Breast epithelium (tissue), 3 donors: ENCODE data around the gene TSN.

Experiments
- CTCF ChIP-seq, 3 donors: fragments of 450-650 bp; IDR thresholded peaks; one replicate each; pipeline ENCODE4 v1.5.1; 2016 to 2017; ENCODE audit warnings: antibody characterized with exemption in 3 of 3, mild to moderate bottlenecking in 3 of 3, moderate library complexity in 3 of 3
- POLR2A ChIP-seq: fragments of 450-650 bp; IDR thresholded peaks from one replicate; pipeline ENCODE4 v1.6.1; 2016; ENCODE audit warnings: antibody characterized with exemption, mild to moderate bottlenecking, moderate library complexity
- POLR2AphosphoS5 ChIP-seq, 3 donors: sonication (generic); formaldehyde crosslinking; IDR thresholded peaks; one replicate each; pipeline ENCODE4 v1.6.1; 2017; ENCODE audit warnings: antibody characterized with exemption in 3 of 3

GRCh38 chr2:121777699-121778058 is 22.2 kb downstream of the TSN start:
- TF ChIP-seq POLR2A (no peak), CTCF (IDR thresholded peaks at IDR 0.05) (no peak), POLR2AphosphoS5 (IDR thresholded peaks at IDR 0.05) (no peak)
